ENCODE data around the gene PPRC1.
A peak's percentile ranks its signal among the peaks of the same experiment; 100 is the strongest.

- TF ChIP-seq POLR2A (IDR thresholded peaks at IDR 0.05; ENCODE audit: low read length) (peak; percentile 53), GATA1 (IDR thresholded peaks at IDR 0.05; ENCODE audit: low read depth, low read length) (no peak)
These were observed 25.8 kb upstream of the PPRC1 start for GRCh38 chr10:102106998-102107397.
